Right lobe of liver (tissue), 4 donors: ENCODE measurements around the gene C14orf132.

Source experiments
- CTCF ChIP-seq, 4 donors: fragments of 200-600 bp in 3 of 4; fragments of 450-650 bp in 1 of 4; IDR thresholded peaks; one replicate each; pipeline versions ENCODE4 v1.5.1 to v1.8.0; 2016 to 2022; ENCODE audit warnings: antibody characterized with exemption in 4 of 4, mild to moderate bottlenecking in 2 of 4
- POLR2A ChIP-seq: fragments of 450-650 bp; IDR thresholded peaks from one replicate; pipeline ENCODE4 v1.6.1; 2017; ENCODE audit warnings: antibody characterized with exemption, mild to moderate bottlenecking
- donor health status: DM: no; HTN: no; CAD: no.
- donor health status: DM: no; HTN: no; CAD: no.
- donor health status: DM: no; HTN: yes; CAD: no.

GRCh38 chr14:95998656-95999055 is 40.5 kb upstream of the C14orf132 start:
- TF ChIP-seq CTCF (IDR thresholded peaks at IDR 0.05) (peak; percentile 42 to 55 (median 46)), POLR2A (no peak)
